Neuronal stem cell (in vitro differentiated cells): ENCODE results near the gene TSPAN4.

Experiments used
- DNase-seq: peaks from one replicate; pipeline ENCODE4 v3.0.0-alpha.2; 2013; ENCODE audit warnings: low spot score
- H2AFZ ChIP-seq: one replicate; pipeline ENCODE4 v1.6.1; 2013; ENCODE audit warnings: mild to moderate bottlenecking, low read length, inconsistent platforms
- H2AK5ac ChIP-seq: 2 replicates; pipeline ENCODE4 v1.6.1; 2013; ENCODE audit warnings: low read depth, mild to moderate bottlenecking, inconsistent platforms, low read length, moderate library complexity, mixed read lengths
- H2BK120ac ChIP-seq: 2 replicates; pipeline ENCODE4 v1.6.1; 2013; ENCODE audit warnings: low read depth, mild to moderate bottlenecking, inconsistent platforms, low read length, moderate library complexity, mixed read lengths
- H2BK12ac ChIP-seq: one replicate; pipeline ENCODE4 v1.6.1; 2013; ENCODE audit warnings: low read length, inconsistent platforms
- H2BK15ac ChIP-seq: 2 replicates; pipeline ENCODE4 v1.6.1; 2013; ENCODE audit warnings: mild to moderate bottlenecking, low read length, inconsistent platforms, mixed read lengths
- H2BK5ac ChIP-seq: one replicate; pipeline ENCODE4 v1.6.1; 2013; ENCODE audit warnings: inconsistent platforms, mild to moderate bottlenecking, low read length, moderate library complexity
- H3K14ac ChIP-seq: one replicate; pipeline ENCODE4 v1.6.1; 2013; ENCODE audit warnings: low read length, inconsistent platforms
- H3K18ac ChIP-seq: 2 replicates; pipeline ENCODE4 v1.6.1; 2013; ENCODE audit warnings: low read length, inconsistent platforms
- H3K23ac ChIP-seq: 2 replicates; pipeline ENCODE4 v1.6.1; 2013; ENCODE audit warnings: low read depth, mild to moderate bottlenecking, mixed read lengths, low read length, inconsistent platforms; ENCODE audit not compliant: poor library complexity
- H3K27ac ChIP-seq: replicated peaks from 3 replicates; pipeline ENCODE4 v1.5.1; 2013; ENCODE audit warnings: low read length, inconsistent platforms
- H3K27me3 ChIP-seq, 3 experiments: 2 replicates each; pipeline ENCODE4 v1.6.1; 2013; ENCODE audit warnings: low read length in 3 of 3, mild to moderate bottlenecking in 2 of 3, inconsistent platforms in 1 of 3, low read depth in 1 of 3, mixed read lengths in 1 of 3, moderate library complexity in 1 of 3; ENCODE audit not compliant: control insufficient read depth in 3 of 3, insufficient read depth in 3 of 3
- H3K36me3 ChIP-seq, 2 donors: replicated peaks in 1 of 2; 2 replicates each; pipeline ENCODE4 v1.6.1; 2013; ENCODE audit warnings: low read length in 2 of 2; ENCODE audit not compliant: control insufficient read depth in 2 of 2, insufficient read depth in 2 of 2
- H3K4ac ChIP-seq: 2 replicates; pipeline ENCODE4 v1.6.1; 2013; ENCODE audit warnings: inconsistent platforms, mild to moderate bottlenecking, low read length, moderate library complexity
- H3K4me1 ChIP-seq, 2 donors: 1 replicate in 1 of 2; 2 replicates in 1 of 2; pipeline ENCODE4 v1.6.1; 2013; ENCODE audit warnings: low read length in 2 of 2, low read depth in 1 of 2; ENCODE audit not compliant: control insufficient read depth in 2 of 2, insufficient read depth in 1 of 2
- H3K4me2 ChIP-seq: one replicate; pipeline ENCODE4 v1.6.1; 2013; ENCODE audit warnings: mild to moderate bottlenecking, low read length, inconsistent platforms; ENCODE audit not compliant: insufficient read depth, poor library complexity, severe bottlenecking
- H3K4me3 ChIP-seq, 2 donors: 2 replicates each; pipeline ENCODE4 v1.5.1; 2013; ENCODE audit warnings: low read length in 2 of 2, mild to moderate bottlenecking in 2 of 2, inconsistent platforms in 1 of 2, moderate library complexity in 1 of 2
- H3K79me1 ChIP-seq: one replicate; pipeline ENCODE4 v1.6.1; 2013; ENCODE audit warnings: low read depth, mild to moderate bottlenecking, inconsistent platforms, low read length, moderate library complexity
- H3K9ac ChIP-seq: one replicate; pipeline ENCODE4 v1.6.1; 2013; ENCODE audit warnings: mild to moderate bottlenecking, low read depth, low read length, inconsistent platforms; ENCODE audit not compliant: poor library complexity
- H3K9me3 ChIP-seq, 2 donors: replicated peaks in 1 of 2; 2 replicates each; pipeline versions ENCODE3 to v1.6.1; 2013; ENCODE audit warnings: low read length in 2 of 2, mild to moderate bottlenecking in 2 of 2, inconsistent platforms in 1 of 2, low read depth in 1 of 2, mixed read lengths in 1 of 2, moderate library complexity in 1 of 2; ENCODE audit not compliant: control insufficient read depth in 2 of 2, insufficient read depth in 1 of 2
- H4K8ac ChIP-seq: one replicate; pipeline ENCODE4 v1.6.1; 2013; ENCODE audit warnings: low read depth, mild to moderate bottlenecking, inconsistent platforms, low read length, moderate library complexity
- H4K91ac ChIP-seq: one replicate; pipeline ENCODE4 v1.6.1; 2013; ENCODE audit warnings: low read length, low read depth, mild to moderate bottlenecking, inconsistent platforms; ENCODE audit not compliant: poor library complexity
- WGBS, 2 donors: extraction: QIAGEN DNeasy Blood & Tissue Kit; methylation state at CpG; one replicate each; pipeline ENCODE4 v1.1.7; 2013; ENCODE audit warnings: missing lambda C conversion rate in 2 of 2, mixed read lengths in 1 of 2; ENCODE audit not compliant: insufficient read length in 2 of 2, insufficient replicate concordance in 1 of 2; ENCODE audit errors: extremely low coverage in 2 of 2; 5-methylcytosine and 5-hydroxymethylcytosine counted together

The TSPAN4 gene

DNA sequence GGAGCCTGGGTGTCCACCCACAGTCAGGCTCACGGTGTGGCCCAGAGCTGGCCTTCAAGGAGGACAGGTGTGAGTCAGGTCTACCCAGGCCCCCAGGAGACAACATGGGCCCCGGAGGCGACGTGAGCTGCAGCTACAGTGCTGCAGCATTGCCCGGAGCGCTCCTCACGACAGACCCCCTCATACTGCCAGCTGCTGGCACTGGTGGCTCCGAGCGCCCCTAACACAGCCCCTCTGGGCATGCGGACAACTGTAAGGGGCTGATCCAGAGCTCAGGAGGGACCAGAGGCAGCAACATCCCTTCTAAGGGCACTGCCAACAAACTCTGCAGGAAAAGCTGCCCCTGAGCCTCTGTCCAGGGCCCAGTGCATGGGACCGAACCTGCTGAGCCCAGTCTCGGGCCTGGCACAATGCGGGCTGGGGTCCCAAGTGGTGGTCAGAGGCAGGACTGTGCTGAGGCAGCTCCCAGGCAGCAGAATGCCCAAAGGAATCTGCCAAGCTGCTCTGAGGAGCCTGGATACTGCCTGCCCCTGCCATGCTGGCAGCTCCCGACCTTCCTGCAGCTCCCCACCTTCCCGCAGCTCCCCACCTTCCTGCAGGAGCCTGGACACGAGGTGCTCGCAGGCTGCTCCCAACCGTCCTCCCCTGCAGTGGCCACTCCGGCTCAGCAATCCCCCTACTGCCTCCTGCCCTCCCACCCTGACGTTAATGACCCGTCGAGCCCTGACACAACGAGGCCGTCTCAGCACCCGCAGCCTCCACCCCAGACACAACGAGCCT is 52.9 kb downstream of the TSPAN4 start:
- H3K36me3 ChIP-seq: peaks cover 22 to 33% of the 10 kb centered on the region in 2 donors
- H3K27ac ChIP-seq: no peak overlapping the region
- no peak overlapping the region for H3K4me2 ChIP-seq
- no peak overlapping the region for H2AFZ ChIP-seq
- no CpG with 5 or more reads among the region's 26 CpGs for WGBS, 2 donors
- no peak overlapping the region for H4K91ac ChIP-seq
- no peak overlapping the region for H3K18ac ChIP-seq
- peak overlapping the region; percentile 46 for H2AK5ac ChIP-seq
- no peak for DNase-seq
- H3K4me3 ChIP-seq: no peak overlapping the region
- H4K8ac ChIP-seq: no peak overlapping the region
- H3K9me3 ChIP-seq: no peaks in the 10 kb centered on the region
- peak overlapping the region; percentile 80 for H3K23ac ChIP-seq
- no peak overlapping the region for H2BK120ac ChIP-seq
- H3K79me1 ChIP-seq: peaks cover 8% of the 10 kb centered on the region
- no peak overlapping the region for H3K4ac ChIP-seq
- H3K4me1 ChIP-seq: peaks cover 0 to 10% of the 10 kb centered on the region in 2 donors
- no peak overlapping the region for H3K14ac ChIP-seq
- H2BK12ac ChIP-seq: no peak overlapping the region
- no peaks in the 10 kb centered on the region for H3K27me3 ChIP-seq
- H2BK15ac ChIP-seq: no peak overlapping the region
- H3K9ac ChIP-seq: no peak overlapping the region
- no peak overlapping the region for H2BK5ac ChIP-seq

DNA sequence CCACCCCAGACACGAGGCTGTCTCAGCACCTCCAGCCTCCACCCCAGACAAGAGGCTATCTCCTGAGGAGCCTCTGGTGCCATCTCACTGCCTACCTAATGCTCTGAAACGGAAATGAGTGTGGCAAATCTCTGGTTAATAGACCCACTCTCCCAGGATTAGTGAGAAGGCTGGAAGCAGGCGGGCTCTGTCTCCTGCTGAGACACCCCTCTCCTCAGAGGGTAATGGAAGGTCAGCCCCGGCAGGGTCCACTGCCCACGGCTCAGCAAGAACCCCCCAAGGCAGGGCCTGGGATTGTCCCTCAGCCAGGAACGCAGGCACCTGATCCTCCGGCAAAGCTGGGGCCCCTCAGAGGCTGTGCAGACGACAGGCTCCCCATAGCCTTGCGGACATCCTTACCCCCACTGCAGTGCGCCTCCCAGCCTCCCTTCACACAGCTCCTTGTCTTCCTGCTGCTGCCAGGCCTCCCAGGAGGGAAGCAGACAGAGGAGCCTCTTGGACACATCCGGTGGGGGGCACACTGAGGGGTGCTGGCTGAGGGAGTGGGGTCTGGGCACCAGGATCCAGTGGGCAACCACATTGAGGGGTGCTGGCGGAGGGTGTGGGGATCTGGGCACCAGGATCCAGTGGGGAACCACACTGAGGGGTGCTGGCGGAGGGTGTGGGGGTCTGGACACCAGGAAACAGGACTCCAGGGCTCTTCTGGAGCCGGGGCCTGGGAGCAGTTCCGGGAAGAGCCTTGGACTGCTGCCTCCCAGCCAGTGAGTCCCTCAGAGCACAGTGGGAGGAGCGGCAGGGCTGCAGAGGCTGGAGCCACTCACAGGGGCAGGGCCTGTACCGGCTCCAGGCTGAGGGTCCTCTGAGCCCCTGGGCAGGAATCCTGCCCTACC is 54.8 kb downstream of the TSPAN4 start:
- Histone ChIP-seq H3K79me1 (peaks cover 8% of the 10 kb centered on the region), H3K14ac (peak overlapping the region; percentile 21), H3K27me3 (no peaks in the 10 kb centered on the region), H3K27ac (no peak overlapping the region), H2BK5ac (peak overlapping the region; percentile 53), H2AFZ (no peak overlapping the region), H2BK12ac (no peak overlapping the region), H3K4ac (no peak overlapping the region), H3K18ac (peak overlapping the region; percentile 28), H3K23ac (no peak overlapping the region), H3K4me3 (peak overlapping the region in 1 of 2 donors; percentile 3), H3K36me3 (peaks cover 40 to 47% of the 10 kb centered on the region in 2 donors), H3K4me2 (no peak overlapping the region), H3K4me1 (no peaks in the 10 kb centered on the region), H4K91ac (no peak overlapping the region), H2BK15ac (no peak overlapping the region), H3K9ac (peak overlapping the region; percentile 50), H3K9me3 (peaks cover 0 to 5% of the 10 kb centered on the region in 2 donors), H4K8ac (no peak overlapping the region), H2AK5ac (peak overlapping the region; percentile 63), H2BK120ac (no peak overlapping the region)
- WGBS, 2 donors: no CpG with 5 or more reads among the region's 17 CpGs
- no peak for DNase-seq

DNA sequence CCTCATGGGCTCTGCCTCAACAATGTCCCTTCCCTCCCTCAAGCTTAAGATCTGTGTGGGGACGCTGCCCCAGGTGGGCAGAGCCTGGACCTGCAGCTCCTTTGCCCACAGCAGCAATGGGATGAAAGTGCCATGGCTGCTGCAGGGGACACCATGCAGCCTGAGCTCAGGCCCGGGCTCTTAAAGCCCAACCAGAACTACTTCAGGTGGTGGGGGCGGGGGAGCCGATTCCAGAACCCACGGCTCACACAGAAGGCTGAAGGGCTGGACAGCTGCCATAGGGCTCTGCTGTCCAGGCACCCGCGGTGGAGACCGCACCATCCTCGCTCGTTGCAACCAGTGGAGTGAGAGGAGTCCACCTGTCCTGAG is 55.5 kb downstream of the TSPAN4 start:
- Histone ChIP-seq H3K14ac (no peak overlapping the region), H3K4ac (no peak overlapping the region), H2BK5ac (no peak overlapping the region), H3K36me3 (peaks cover 46 to 54% of the 10 kb centered on the region in 2 donors), H3K9ac (peak overlapping the region; percentile 4), H2BK120ac (no peak overlapping the region), H3K4me3 (no peak overlapping the region), H2AK5ac (peak overlapping the region; percentile 63), H3K4me1 (no peaks in the 10 kb centered on the region), H3K27ac (no peak overlapping the region), H3K4me2 (no peak overlapping the region), H2AFZ (no peak overlapping the region), H3K9me3 (peaks cover 0 to 5% of the 10 kb centered on the region in 2 donors), H3K27me3 (no peaks in the 10 kb centered on the region), H3K23ac (no peak overlapping the region), H3K18ac (peak overlapping the region; percentile 28), H4K8ac (no peak overlapping the region), H3K79me1 (peaks cover 8% of the 10 kb centered on the region), H2BK15ac (no peak overlapping the region), H2BK12ac (no peak overlapping the region), H4K91ac (no peak overlapping the region)
- no CpG with 5 or more reads among the region's 10 CpGs for WGBS, 2 donors
- DNase-seq: no peak
